Measurements from ENCODE around the gene KBTBD12. TPM values are rescaled to one million over a fixed set of nuclear protein-coding genes. Genes with fewer than 3 reads are reported as not detected.

Gene KBTBD12
- polyA plus RNA-seq, 1 of the 3 experiments (the other 2 are of a cell fraction), result not detected

GRCh38 chr3:127867986-127868385 lies 47.0 kb upstream of the KBTBD12 start:
- no peaks in the 10 kb centered on the region for H3K79me2 ChIP-seq (ENCODE audit: insufficient read depth)
- no peak overlapping the region for H3K27ac ChIP-seq (ENCODE audit: low read depth in 2 of 2, low read length in 1 of 2)
- H3K36me3 ChIP-seq (replicated peaks in 1 of 2; ENCODE audit: control insufficient read depth in 1 of 2, insufficient read depth in 2 of 2, low read length in 1 of 2), result no peaks in the 10 kb centered on the region
- H2AFZ ChIP-seq (ENCODE audit: low read depth), result no peak overlapping the region
- H3K9me3 ChIP-seq, result no peaks in the 10 kb centered on the region
- POLR2A ChIA-PET, result no interaction called here
- no peaks in the 10 kb centered on the region; a peak in 1 of 4 replicates for H3K4me1 ChIP-seq (ENCODE audit: control insufficient read depth in 1 of 2, insufficient read depth in 2 of 2, low read depth in 1 of 2, low read length in 1 of 2)
- H3K9ac ChIP-seq, result no peak overlapping the region
- no peak for DNase-seq
- CTCF ChIA-PET, result no interaction called here
- no peaks in the 10 kb centered on the region for H4K20me1 ChIP-seq (ENCODE audit: insufficient read depth)
- TF ChIP-seq, protein P1, sequence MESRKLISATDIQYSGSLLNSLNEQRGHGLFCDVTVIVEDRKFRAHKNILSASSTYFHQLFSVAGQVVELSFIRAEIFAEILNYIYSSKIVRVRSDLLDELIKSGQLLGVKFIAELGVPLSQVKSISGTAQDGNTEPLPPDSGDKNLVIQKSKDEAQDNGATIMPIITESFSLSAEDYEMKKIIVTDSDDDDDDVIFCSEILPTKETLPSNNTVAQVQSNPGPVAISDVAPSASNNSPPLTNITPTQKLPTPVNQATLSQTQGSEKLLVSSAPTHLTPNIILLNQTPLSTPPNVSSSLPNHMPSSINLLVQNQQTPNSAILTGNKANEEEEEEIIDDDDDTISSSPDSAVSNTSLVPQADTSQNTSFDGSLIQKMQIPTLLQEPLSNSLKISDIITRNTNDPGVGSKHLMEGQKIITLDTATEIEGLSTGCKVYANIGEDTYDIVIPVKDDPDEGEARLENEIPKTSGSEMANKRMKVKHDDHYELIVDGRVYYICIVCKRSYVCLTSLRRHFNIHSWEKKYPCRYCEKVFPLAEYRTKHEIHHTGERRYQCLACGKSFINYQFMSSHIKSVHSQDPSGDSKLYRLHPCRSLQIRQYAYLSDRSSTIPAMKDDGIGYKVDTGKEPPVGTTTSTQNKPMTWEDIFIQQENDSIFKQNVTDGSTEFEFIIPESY (IDR thresholded peaks at IDR 0.05; ENCODE audit: borderline replicate concordance, low read depth), result no peak
- peaks cover 15% of the 10 kb centered on the region for H3K27me3 ChIP-seq (ENCODE audit: insufficient read depth)
- H3K9me2 ChIP-seq, result no peaks in the 10 kb centered on the region
- no peak overlapping the region for H3K4me2 ChIP-seq
- no peaks in the 10 kb centered on the region for H3F3A ChIP-seq (replicated peaks; ENCODE audit: insufficient read depth)
- H3K4me3 ChIP-seq (ENCODE audit: low read depth in 2 of 2, low read length in 1 of 2), result no peak overlapping the region

DNA sequence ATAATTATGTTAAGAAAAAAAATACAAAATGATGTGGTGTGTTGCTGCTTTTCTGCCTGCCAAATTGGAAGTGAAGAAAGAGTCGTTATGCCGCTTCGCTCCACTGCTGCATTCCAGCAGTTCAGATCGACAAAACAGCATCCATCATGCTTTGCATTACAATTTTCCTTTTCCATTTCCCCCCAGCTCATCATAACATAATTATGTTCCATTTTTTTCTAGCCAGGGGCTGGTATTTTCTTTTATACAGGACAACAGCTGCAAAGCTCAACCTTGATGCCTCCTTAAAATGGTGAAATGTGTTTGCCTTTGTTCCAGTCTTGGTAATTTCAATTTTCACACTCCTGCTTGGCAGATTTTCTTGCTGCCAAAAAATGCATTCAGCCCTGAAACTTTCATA lies 44.9 kb upstream of the KBTBD12 start:
- H3K4me2 ChIP-seq, result no peak overlapping the region
- H3K9ac ChIP-seq, result no peak overlapping the region
- H2AFZ ChIP-seq (ENCODE audit: low read depth), result no peak overlapping the region
- no peaks in the 10 kb centered on the region for H3K36me3 ChIP-seq (replicated peaks in 1 of 2; ENCODE audit: control insufficient read depth in 1 of 2, insufficient read depth in 2 of 2, low read length in 1 of 2)
- H3K4me3 ChIP-seq (ENCODE audit: low read depth in 2 of 2, low read length in 1 of 2), result no peak overlapping the region
- H3K9me3 ChIP-seq, result no peaks in the 10 kb centered on the region
- H3F3A ChIP-seq (replicated peaks; ENCODE audit: insufficient read depth), result no peaks in the 10 kb centered on the region
- 77% methylated on average over 4 of the region's 4 CpGs for WGBS (ENCODE audit: low lambda C conversion rate)
- ChIA-PET CTCF (interaction anchor here (1.0 kb wide), 1 partner anchor 38 kb away, joined by 3 read pairs; no protein-coding TSS in a partner anchor), POLR2A (no interaction called here)
- no peaks in the 10 kb centered on the region for H4K20me1 ChIP-seq (ENCODE audit: insufficient read depth)
- no peaks in the 10 kb centered on the region for H3K9me2 ChIP-seq
- no peak for DNase-seq
- TF ChIP-seq FOSL2 (IDR thresholded peaks at IDR 0.05; ENCODE audit: borderline replicate concordance, low read depth) (no peak), NFIC (IDR thresholded peaks at IDR 0.05; ENCODE audit: borderline replicate concordance) (no peak), YY1 (IDR thresholded peaks at IDR 0.05; ENCODE audit: low read depth) (no peak), NRF1 (IDR thresholded peaks at IDR 0.05; ENCODE audit: low read depth, low read length) (no peak), GABPA (IDR thresholded peaks at IDR 0.05; ENCODE audit: low read depth) (no peak), GATA2 (CRISPR knock-in tag; IDR thresholded peaks at IDR 0.05) (no peak), RFX5 (IDR thresholded peaks at IDR 0.05; ENCODE audit: low read length) (no peak), POLR2AphosphoS5 (IDR thresholded peaks at IDR 0.05; ENCODE audit: low read depth, low read length) (no peak), RAD21 (IDR thresholded peaks at IDR 0.05; ENCODE audit: low read length) (no peak), RCOR1 (IDR thresholded peaks at IDR 0.05; ENCODE audit: low read length) (no peak), FOXJ3 (CRISPR knock-in tag; IDR thresholded peaks at IDR 0.05) (no peak), FOXM1 (IDR thresholded peaks at IDR 0.05; ENCODE audit: low read depth) (no peak), TCF12 (IDR thresholded peaks at IDR 0.05) (no peak), EP300 (IDR thresholded peaks at IDR 0.05; ENCODE audit: borderline replicate concordance in 1 of 2, low read depth in 1 of 2, low read length in 1 of 2) (no peak), MXI1 (IDR thresholded peaks at IDR 0.05; ENCODE audit: low read depth, low read length) (no peak)
- TF ChIP-seq, protein P2, sequence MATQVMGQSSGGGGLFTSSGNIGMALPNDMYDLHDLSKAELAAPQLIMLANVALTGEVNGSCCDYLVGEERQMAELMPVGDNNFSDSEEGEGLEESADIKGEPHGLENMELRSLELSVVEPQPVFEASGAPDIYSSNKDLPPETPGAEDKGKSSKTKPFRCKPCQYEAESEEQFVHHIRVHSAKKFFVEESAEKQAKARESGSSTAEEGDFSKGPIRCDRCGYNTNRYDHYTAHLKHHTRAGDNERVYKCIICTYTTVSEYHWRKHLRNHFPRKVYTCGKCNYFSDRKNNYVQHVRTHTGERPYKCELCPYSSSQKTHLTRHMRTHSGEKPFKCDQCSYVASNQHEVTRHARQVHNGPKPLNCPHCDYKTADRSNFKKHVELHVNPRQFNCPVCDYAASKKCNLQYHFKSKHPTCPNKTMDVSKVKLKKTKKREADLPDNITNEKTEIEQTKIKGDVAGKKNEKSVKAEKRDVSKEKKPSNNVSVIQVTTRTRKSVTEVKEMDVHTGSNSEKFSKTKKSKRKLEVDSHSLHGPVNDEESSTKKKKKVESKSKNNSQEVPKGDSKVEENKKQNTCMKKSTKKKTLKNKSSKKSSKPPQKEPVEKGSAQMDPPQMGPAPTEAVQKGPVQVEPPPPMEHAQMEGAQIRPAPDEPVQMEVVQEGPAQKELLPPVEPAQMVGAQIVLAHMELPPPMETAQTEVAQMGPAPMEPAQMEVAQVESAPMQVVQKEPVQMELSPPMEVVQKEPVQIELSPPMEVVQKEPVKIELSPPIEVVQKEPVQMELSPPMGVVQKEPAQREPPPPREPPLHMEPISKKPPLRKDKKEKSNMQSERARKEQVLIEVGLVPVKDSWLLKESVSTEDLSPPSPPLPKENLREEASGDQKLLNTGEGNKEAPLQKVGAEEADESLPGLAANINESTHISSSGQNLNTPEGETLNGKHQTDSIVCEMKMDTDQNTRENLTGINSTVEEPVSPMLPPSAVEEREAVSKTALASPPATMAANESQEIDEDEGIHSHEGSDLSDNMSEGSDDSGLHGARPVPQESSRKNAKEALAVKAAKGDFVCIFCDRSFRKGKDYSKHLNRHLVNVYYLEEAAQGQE (IDR thresholded peaks at IDR 0.05; ENCODE audit: low read depth, low read length), result no peak
- TF ChIP-seq, protein P3, sequence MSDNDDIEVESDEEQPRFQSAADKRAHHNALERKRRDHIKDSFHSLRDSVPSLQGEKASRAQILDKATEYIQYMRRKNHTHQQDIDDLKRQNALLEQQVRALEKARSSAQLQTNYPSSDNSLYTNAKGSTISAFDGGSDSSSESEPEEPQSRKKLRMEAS (IDR thresholded peaks at IDR 0.05; ENCODE audit: low read depth), result no peak
- TF ChIP-seq, protein P4, sequence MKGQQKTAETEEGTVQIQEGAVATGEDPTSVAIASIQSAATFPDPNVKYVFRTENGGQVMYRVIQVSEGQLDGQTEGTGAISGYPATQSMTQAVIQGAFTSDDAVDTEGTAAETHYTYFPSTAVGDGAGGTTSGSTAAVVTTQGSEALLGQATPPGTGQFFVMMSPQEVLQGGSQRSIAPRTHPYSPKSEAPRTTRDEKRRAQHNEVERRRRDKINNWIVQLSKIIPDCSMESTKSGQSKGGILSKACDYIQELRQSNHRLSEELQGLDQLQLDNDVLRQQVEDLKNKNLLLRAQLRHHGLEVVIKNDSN (IDR thresholded peaks at IDR 0.05; ENCODE audit: borderline replicate concordance, low read depth), result no peak
- TF ChIP-seq, protein P5, sequence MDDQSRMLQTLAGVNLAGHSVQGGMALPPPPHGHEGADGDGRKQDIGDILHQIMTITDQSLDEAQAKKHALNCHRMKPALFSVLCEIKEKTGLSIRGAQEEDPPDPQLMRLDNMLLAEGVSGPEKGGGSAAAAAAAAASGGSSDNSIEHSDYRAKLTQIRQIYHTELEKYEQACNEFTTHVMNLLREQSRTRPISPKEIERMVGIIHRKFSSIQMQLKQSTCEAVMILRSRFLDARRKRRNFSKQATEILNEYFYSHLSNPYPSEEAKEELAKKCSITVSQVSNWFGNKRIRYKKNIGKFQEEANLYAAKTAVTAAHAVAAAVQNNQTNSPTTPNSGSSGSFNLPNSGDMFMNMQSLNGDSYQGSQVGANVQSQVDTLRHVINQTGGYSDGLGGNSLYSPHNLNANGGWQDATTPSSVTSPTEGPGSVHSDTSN (IDR thresholded peaks at IDR 0.05), result no peak
- H3K27me3 ChIP-seq (ENCODE audit: insufficient read depth), result peaks cover 15% of the 10 kb centered on the region
- H3K4me1 ChIP-seq (ENCODE audit: control insufficient read depth in 1 of 2, insufficient read depth in 2 of 2, low read depth in 1 of 2, low read length in 1 of 2), result no peaks in the 10 kb centered on the region; a peak in 1 of 4 replicates
- H3K79me2 ChIP-seq (ENCODE audit: insufficient read depth), result no peaks in the 10 kb centered on the region
- no peak overlapping the region for H3K27ac ChIP-seq (ENCODE audit: low read depth in 2 of 2, low read length in 1 of 2)
